Heart left ventricle (tissue), 13 donors: ENCODE data around the gene TBL1XR1.

Experiments
- CTCF ChIP-seq, 12 donors: fragments of 200-600 bp; sonication (generic) in 4 of 12; IDR thresholded peaks; one replicate each; pipeline versions ENCODE4 v1.5.0 to v1.8.0; 2018 to 2022; ENCODE audit warnings: antibody characterized with exemption in 12 of 12, mild to moderate bottlenecking in 5 of 12
- POLR2A ChIP-seq, 2 donors: fragments of 450-650 bp; IDR thresholded peaks; one replicate each; pipeline ENCODE4 v1.6.1; 2017; ENCODE audit warnings: antibody characterized with exemption in 2 of 2, mild to moderate bottlenecking in 2 of 2, moderate library complexity in 2 of 2
- donor health status: ischemic (EF 13 %, LVEDD 7.1; RV severe dilation, severe dysfunction).
- donor health status: DM: no; HTN: yes; CAD: no.
- donor health status: DM: no; HTN: no; CAD: no.
- donor health status: ischemic (EF 25% LVEDD 6.9; RV normal size, moderate dysfunction).
- donor health status: ischemic (EF 25% LVEDD 5.7; RV mildly dilated, moderate dysfunction).
- donor health status: ischemic (EF 35%, LVEDD 5.7; RV mildly dilated, moderate dysfunction).
- donor health status: nonischemic (EF 11% LVEDD 7.7; RV severe dilation, severe dysfunction).
- donor health status: DM: yes; HTN: yes; CAD: no.
- donor health status: PGD.
- donor health status: ischemic (EF 29% LVEDD 5.4; RV normal size, mild dysfunction).
- donor health status: nonischemic (EF 23%, LVEDD 6.1; RV moderate dilation, normal function).

- no peak for TF ChIP-seq POLR2A (IDR thresholded peaks at IDR 0.05)
- no peak for TF ChIP-seq CTCF (IDR thresholded peaks at IDR 0.05)
Measured at GRCh38 chr3:177104299-177104992, 92.8 kb downstream of the TBL1XR1 start.
